ENCODE results near the gene CENPX. TPM values are rescaled to one million over a fixed set of nuclear protein-coding genes. Genes with fewer than 3 reads are reported as not detected.

The CENPX gene
- total and polyA plus RNA-seq, 2 of the 13 experiments (the other 11 are each of a cell fraction or from before 2014, with no cell fraction given), result 92.7 to 170 TPM

DNA sequence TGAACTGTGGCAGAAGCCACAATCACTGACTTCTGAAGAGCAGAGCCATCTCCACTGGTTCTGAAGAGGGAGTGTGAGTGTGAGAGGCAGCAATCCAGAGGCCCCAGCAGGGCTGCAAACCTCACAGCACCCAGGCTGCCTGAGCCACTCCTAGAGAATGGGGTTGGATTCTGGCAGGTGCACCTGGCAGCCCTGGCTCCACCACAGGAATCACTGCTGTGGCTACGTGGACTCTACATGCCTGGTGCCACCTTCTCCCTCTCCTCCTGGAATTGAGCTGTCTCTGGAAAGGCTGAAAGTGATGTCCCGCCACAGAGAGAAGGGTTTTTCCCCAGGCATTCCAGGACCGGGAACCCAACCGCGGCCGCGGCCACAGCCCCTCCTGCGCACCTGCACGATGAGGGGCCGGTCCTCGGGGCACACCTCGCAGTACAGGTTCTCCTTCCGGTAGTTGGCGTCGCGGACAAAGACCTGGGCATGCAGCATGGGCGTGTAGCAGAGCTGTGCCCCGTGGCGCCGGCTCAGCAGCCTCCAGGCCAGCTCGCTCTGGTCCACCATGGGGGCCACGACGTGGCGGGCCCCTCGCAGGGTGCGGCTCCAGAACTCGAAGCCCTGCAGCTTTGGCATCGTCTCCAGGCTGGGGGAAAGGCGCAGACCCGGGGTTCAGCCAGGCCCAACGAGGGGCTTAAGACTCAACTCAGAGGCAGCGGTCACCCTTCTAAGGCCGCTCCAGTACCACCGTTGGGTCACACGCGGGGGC lies 41.9 kb upstream of the CENPX start:
- H3K27ac ChIP-seq (ENCODE audit: extremely low read length, insufficient read depth, low read length), result peak overlapping the region; percentile 64
- in situ Hi-C loops (cut with HindIII; ENCODE audit: extremely low pct_ligation_motif_present, low pct_unique_long_range_greater_than_20kb), result no loop called here
- peak; percentile 38 for DNase-seq (ENCODE audit: low spot score)
- peaks cover 28% of the 10 kb centered on the region for H3K4me1 ChIP-seq (ENCODE audit: insufficient read depth, low read length)
- peak overlapping the region; percentile 96 for H3K4me2 ChIP-seq (ENCODE audit: low read depth, low read length)
- H2AFZ ChIP-seq (ENCODE audit: low read length), result no peak overlapping the region
- BruUV-seq (replicated peaks), result TSS peak; percentile 65
- ChIA-PET POLR2A (interaction anchor here (0.6 to 3.4 kb wide), 7 partner anchors 8 to 42 kb away, joined by 3 to 14 read pairs (median 4); partner anchors contain the start of gene DCXR), CTCF (ENCODE audit: low intra/inter-chr PET ratio, low total read pairs) (no interaction called here)
- intact Hi-C loops (cut with micrococcal nuclease; ENCODE audit: unreplicated experiment), result no loop called here
- H3K27me3 ChIP-seq (ENCODE audit: control insufficient read depth in 1 of 2, insufficient read depth in 2 of 2, low read length in 2 of 2), result no peaks in the 10 kb centered on the region
- peak; percentile 44 for ATAC-seq
- H3K9me3 ChIP-seq (ENCODE audit: low read length), result no peaks in the 10 kb centered on the region
- peaks cover 21 to 40% of the 10 kb centered on the region in 2 experiments for H3K36me3 ChIP-seq (replicated peaks in 1 of 2; ENCODE audit: control insufficient read depth in 1 of 2, insufficient read depth in 2 of 2, low read length in 2 of 2)
- FAIRE-seq, result peak; percentile 23
- WGBS (ENCODE audit: low lambda C conversion rate), result 4% methylated on average over 14 of the region's 36 CpGs
- H3K4me3 ChIP-seq (replicated peaks in 1 of 3; ENCODE audit: insufficient read depth in 1 of 3, low read depth in 2 of 3, low read length in 3 of 3), result peak overlapping the region; percentile 69 to 99 (median 92)
- no peaks in the 10 kb centered on the region for H4K20me1 ChIP-seq (ENCODE audit: insufficient read depth, low read length)
- peak overlapping the region; percentile 95 for H3K9ac ChIP-seq (ENCODE audit: insufficient read depth, low read depth, low read length)
- peaks cover 20% of the 10 kb centered on the region for H3K79me2 ChIP-seq (ENCODE audit: insufficient read depth, low read length)
- TF ChIP-seq ZNF3 (CRISPR knock-in tag; IDR thresholded peaks at IDR 0.05) (no peak), ZFX (CRISPR knock-in tag; IDR thresholded peaks at IDR 0.05; ENCODE audit: low read depth) (peak; percentile 41; the same call in 1 of the 2 replicates), ZFY (CRISPR knock-in tag; IDR thresholded peaks at IDR 0.05) (peak; percentile 34; the same call in 1 of the 2 replicates), HOXA7 (CRISPR knock-in tag; IDR thresholded peaks at IDR 0.05) (no peak), ZNF761 (CRISPR knock-in tag; conservative IDR thresholded peaks at IDR 0.05) (0 out of 2 replicates have a peak, but pooled peaks have one; percentile 64), RBAK (CRISPR knock-in tag; IDR thresholded peaks at IDR 0.05) (no peak), RXRB (CRISPR knock-in tag; IDR thresholded peaks at IDR 0.05; ENCODE audit: borderline replicate concordance) (no peak), ZNF441 (CRISPR knock-in tag; IDR thresholded peaks at IDR 0.05; ENCODE audit: borderline replicate concordance) (no peak), DNMT1 (CRISPR knock-in tag; IDR thresholded peaks at IDR 0.05) (0 out of 2 replicates have a peak, but pooled peaks have one; percentile 17), ZNF564 (CRISPR knock-in tag; IDR thresholded peaks at IDR 0.05) (peak; percentile 10; the same call in 1 of the 2 replicates), RNF2 (conservative IDR thresholded peaks at IDR 0.05; ENCODE audit: low read depth) (peak; percentile 60; the same call in 1 of the 2 replicates), KDM5A (IDR thresholded peaks at IDR 0.05; ENCODE audit: borderline replicate concordance, low read length) (peak; percentile 25; the same call in 1 of the 2 replicates), GTF3A (CRISPR knock-in tag; conservative IDR thresholded peaks at IDR 0.05) (0 out of 2 replicates have a peak, but pooled peaks have one; percentile 67), CBFB (CRISPR knock-in tag; IDR thresholded peaks at IDR 0.05) (no peak), ZFP82 (CRISPR knock-in tag; IDR thresholded peaks at IDR 0.05; ENCODE audit: borderline replicate concordance) (0 out of 2 replicates have a peak, but pooled peaks have one; percentile 34), HNRNPL (IDR thresholded peaks at IDR 0.05; ENCODE audit: low read depth, low read length) (peak; percentile 65; the same call in 1 of the 2 replicates), CEBPB (IDR thresholded peaks at IDR 0.05; ENCODE audit: borderline replicate concordance, low read depth, low read length) (no peak)
- TF ChIP-seq, protein P1, sequence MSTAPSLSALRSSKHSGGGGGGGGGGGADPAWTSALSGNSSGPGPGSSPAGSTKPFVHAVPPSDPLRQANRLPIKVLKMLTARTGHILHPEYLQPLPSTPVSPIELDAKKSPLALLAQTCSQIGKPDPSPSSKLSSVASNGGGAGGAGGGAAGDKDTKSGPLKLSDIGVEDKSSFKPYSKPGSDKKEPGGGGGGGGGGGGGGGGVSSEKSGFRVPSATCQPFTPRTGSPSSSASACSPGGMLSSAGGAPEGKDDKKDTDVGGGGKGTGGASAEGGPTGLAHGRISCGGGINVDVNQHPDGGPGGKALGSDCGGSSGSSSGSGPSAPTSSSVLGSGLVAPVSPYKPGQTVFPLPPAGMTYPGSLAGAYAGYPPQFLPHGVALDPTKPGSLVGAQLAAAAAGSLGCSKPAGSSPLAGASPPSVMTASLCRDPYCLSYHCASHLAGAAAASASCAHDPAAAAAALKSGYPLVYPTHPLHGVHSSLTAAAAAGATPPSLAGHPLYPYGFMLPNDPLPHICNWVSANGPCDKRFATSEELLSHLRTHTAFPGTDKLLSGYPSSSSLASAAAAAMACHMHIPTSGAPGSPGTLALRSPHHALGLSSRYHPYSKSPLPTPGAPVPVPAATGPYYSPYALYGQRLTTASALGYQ (CRISPR knock-in tag; IDR thresholded peaks at IDR 0.05), result no peak
- TF ChIP-seq, protein P2, sequence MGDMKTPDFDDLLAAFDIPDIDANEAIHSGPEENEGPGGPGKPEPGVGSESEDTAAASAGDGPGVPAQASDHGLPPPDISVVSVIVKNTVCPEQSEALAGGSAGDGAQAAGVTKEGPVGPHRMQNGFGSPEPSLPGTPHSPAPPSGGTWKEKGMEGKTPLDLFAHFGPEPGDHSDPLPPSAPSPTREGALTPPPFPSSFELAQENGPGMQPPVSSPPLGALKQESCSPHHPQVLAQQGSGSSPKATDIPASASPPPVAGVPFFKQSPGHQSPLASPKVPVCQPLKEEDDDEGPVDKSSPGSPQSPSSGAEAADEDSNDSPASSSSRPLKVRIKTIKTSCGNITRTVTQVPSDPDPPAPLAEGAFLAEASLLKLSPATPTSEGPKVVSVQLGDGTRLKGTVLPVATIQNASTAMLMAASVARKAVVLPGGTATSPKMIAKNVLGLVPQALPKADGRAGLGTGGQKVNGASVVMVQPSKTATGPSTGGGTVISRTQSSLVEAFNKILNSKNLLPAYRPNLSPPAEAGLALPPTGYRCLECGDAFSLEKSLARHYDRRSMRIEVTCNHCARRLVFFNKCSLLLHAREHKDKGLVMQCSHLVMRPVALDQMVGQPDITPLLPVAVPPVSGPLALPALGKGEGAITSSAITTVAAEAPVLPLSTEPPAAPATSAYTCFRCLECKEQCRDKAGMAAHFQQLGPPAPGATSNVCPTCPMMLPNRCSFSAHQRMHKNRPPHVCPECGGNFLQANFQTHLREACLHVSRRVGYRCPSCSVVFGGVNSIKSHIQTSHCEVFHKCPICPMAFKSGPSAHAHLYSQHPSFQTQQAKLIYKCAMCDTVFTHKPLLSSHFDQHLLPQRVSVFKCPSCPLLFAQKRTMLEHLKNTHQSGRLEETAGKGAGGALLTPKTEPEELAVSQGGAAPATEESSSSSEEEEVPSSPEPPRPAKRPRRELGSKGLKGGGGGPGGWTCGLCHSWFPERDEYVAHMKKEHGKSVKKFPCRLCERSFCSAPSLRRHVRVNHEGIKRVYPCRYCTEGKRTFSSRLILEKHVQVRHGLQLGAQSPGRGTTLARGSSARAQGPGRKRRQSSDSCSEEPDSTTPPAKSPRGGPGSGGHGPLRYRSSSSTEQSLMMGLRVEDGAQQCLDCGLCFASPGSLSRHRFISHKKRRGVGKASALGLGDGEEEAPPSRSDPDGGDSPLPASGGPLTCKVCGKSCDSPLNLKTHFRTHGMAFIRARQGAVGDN (CRISPR knock-in tag; IDR thresholded peaks at IDR 0.05), result peak; percentile 96

Data from HepG2 (cell line).